GM03348 (cell line): ENCODE measurements around the gene NUP210.

Experiments
- DNase-seq: peaks from one replicate; pipeline ENCODE4 v3.0.0; 2012; ENCODE audit warnings: low spot score

NUP210 gene

GRCh38 chr3:13274551-13275332 is 145.4 kb downstream of the NUP210 start:
- DNase-seq = no peak

GRCh38 chr3:13274125-13274524 is 146.0 kb downstream of the NUP210 start:
- no peak for DNase-seq

DNA sequence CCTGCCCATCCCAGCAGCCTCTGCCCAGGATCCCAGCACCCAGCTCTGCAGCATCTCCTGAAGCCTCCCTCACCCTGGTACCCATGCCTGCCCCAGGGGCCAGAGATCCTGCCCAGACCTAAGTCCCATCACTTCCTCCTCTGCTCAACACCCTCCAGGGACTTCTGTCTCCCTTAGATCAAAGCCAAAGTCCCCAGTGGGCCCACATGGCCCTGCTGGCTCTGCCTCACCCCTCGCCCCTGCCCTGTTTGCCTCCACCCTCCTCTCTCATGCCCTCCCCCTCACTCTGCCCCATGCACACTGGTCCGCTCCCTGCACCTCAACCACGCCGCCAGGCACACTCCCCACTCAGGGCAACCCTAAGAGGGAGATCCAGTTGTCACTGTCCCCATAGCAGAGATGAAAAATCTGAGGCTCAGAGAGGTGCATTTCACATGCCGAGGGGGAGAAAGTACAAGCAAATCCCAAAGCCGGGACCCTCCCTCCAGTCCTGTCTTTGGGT is 146.5 kb downstream of the NUP210 start:
- DNase-seq = no peak

- DNase-seq = no peak
These were observed 147.1 kb downstream of the NUP210 start for GRCh38 chr3:13272831-13273603.

DNA sequence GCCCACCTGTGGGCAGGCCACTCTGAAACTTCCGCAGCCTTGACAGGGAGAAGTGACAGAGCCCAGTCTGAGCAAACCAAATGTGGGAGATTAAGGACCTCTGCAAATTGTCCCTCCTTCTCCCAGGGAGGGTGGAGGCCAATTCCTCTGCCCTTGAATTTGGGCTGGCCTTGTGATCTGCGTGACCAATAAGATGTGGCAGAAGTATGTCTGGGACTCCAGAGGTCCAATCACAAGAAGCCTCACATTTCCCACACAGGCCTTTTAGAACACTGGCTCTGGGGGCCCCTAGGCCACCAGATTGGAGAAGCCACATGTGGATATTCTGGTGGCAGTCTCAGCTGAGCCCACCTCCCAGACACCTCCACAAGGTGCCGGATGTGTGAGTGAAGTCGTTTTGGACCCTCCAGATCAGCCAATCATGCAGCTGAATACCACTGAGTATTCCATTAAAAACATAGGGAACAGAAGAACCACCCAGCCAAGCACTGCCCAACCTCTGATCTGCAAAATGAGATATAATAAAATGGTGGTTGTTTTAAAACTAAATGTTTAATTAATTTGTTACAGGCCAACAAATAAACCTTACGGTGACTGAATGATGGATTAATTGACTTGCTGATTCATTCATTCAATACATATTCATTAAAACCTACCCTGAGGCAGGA is 150.3 kb downstream of the NUP210 start:
- no peak for DNase-seq

DNA sequence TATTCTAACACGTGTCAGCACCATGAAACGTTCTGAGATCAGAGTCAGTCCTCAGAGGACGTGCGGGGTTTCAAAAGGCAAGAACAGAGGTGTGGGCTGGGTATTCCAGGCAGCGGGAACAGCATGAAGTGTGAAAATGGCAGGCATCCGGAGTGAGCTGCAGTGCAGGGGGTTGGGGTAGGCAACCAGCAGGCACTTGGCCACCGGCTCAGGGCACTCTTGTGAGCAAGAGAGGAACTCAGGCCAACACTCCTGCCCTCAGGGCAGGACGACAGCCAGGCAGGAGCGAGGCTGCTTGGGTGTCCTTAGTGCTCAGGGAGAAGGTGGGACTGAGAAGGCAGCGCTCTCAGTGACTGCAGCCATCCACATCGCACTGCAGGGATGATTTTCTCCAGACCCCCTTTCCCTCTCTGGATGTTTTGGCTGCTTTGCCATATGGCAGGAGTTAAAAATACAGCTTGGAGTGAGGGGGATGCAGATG is 151.1 kb downstream of the NUP210 start:
- DNase-seq = no peak

- no peak for DNase-seq
These were observed 152.0 kb downstream of the NUP210 start for GRCh38 chr3:13268120-13268519.

- no peak for DNase-seq
These were observed 153.3 kb downstream of the NUP210 start for GRCh38 chr3:13266651-13267362.
